Loucy (cell line): Measurements from ENCODE around the gene SYNGR1.

ENCODE experiments used
- H2AFZ ChIP-seq: fragments of 200-600 bp; sonication (generic); 2 replicates; pipeline ENCODE4 v1.6.0; 2016; ENCODE audit warnings: antibody characterized with exemption, mild to moderate bottlenecking, low read length, moderate library complexity
- H3F3A ChIP-seq: fragments of 200-600 bp; 2 replicates; pipeline ENCODE4 v1.6.0; 2016; ENCODE audit warnings: antibody characterized with exemption, low read depth, mild to moderate bottlenecking
- H3K27me3 ChIP-seq: fragments of 200-600 bp; sonication (generic); 2 replicates; pipeline ENCODE4 v1.6.1; 2014; ENCODE audit warnings: low read length, mild to moderate bottlenecking; ENCODE audit not compliant: insufficient read depth, poor library complexity, severe bottlenecking
- H3K36me3 ChIP-seq: fragments of 200-600 bp; sonication (generic); 2 replicates; pipeline ENCODE4 v1.6.1; 2016; ENCODE audit warnings: low read length; ENCODE audit not compliant: insufficient read depth
- H3K4me1 ChIP-seq: fragments of 200-600 bp; sonication (generic); 2 replicates; pipeline ENCODE4 v1.5.1; 2014; ENCODE audit warnings: low read length, mild to moderate bottlenecking; ENCODE audit not compliant: insufficient read depth, poor library complexity, severe bottlenecking
- H3K4me2 ChIP-seq: fragments of 200-600 bp; sonication (generic); 2 replicates; pipeline ENCODE4 v1.6.0; 2014; ENCODE audit warnings: antibody characterized with exemption, low read length, low read depth, mild to moderate bottlenecking; ENCODE audit not compliant: poor library complexity, severe bottlenecking
- H3K4me3 ChIP-seq: fragments of 200-600 bp; sonication (generic); 2 replicates; pipeline ENCODE4 v1.5.1; 2014; ENCODE audit warnings: low read length, mild to moderate bottlenecking, mixed read lengths; ENCODE audit not compliant: poor library complexity, severe bottlenecking
- H3K79me2 ChIP-seq: fragments of 200-600 bp; sonication (generic); 2 replicates; pipeline ENCODE4 v1.6.1; 2014; ENCODE audit warnings: low read length; ENCODE audit not compliant: insufficient read depth
- H3K9ac ChIP-seq: fragments of 200-600 bp; sonication (generic); 2 replicates; pipeline ENCODE4 v1.6.0; 2014; ENCODE audit warnings: mild to moderate bottlenecking, low read depth, low read length, moderate library complexity; ENCODE audit not compliant: poor library complexity, severe bottlenecking
- H3K9me2 ChIP-seq: fragments of 200-600 bp; sonication (generic); replicated peaks from 2 replicates; pipeline ENCODE4 v1.6.1; 2016; ENCODE audit warnings: low read depth, low read length, mixed read lengths
- H3K9me3 ChIP-seq: fragments of 200-600 bp; sonication (generic); 2 replicates; pipeline ENCODE4 v1.6.1; 2014; ENCODE audit warnings: mild to moderate bottlenecking, antibody characterized with exemption, low read length, low read depth; ENCODE audit not compliant: insufficient read depth
- H4K20me1 ChIP-seq: fragments of 200-600 bp; sonication (generic); 2 replicates; pipeline ENCODE4 v1.6.0; 2014; ENCODE audit warnings: antibody characterized with exemption, low read length, mild to moderate bottlenecking; ENCODE audit not compliant: insufficient read depth, poor library complexity, severe bottlenecking
- CTCF ChIP-seq: fragments of 200-600 bp; sonication (generic); conservative IDR thresholded peaks from 2 replicates; pipeline ENCODE4 v1.5.1; 2014; ENCODE audit warnings: mild to moderate bottlenecking, antibody characterized with exemption, low read length
- EZH2phosphoT487 ChIP-seq: fragments of 200-600 bp; IDR thresholded peaks from 2 replicates; pipeline ENCODE4 v1.6.1; 2018; ENCODE audit warnings: antibody characterized with exemption, mild to moderate bottlenecking, moderate library complexity, borderline replicate concordance

Gene SYNGR1

GRCh38 chr22:39301926-39302325 is 47.9 kb upstream of the SYNGR1 start:
- H3K79me2 ChIP-seq, result no peaks in the 10 kb centered on the region
- H3K4me3 ChIP-seq, result no peak overlapping the region
- H3K9ac ChIP-seq, result no peak overlapping the region
- TF ChIP-seq EZH2phosphoT487 (no peak), CTCF (no peak)
- H4K20me1 ChIP-seq, result no peaks in the 10 kb centered on the region
- no peaks in the 10 kb centered on the region for H3K9me2 ChIP-seq
- peaks cover 9% of the 10 kb centered on the region for H3K4me1 ChIP-seq
- H3K36me3 ChIP-seq, result no peaks in the 10 kb centered on the region
- no peaks in the 10 kb centered on the region for H3F3A ChIP-seq
- no peak overlapping the region for H3K4me2 ChIP-seq
- no peak overlapping the region for H2AFZ ChIP-seq
- no peaks in the 10 kb centered on the region for H3K9me3 ChIP-seq
- no peaks in the 10 kb centered on the region for H3K27me3 ChIP-seq

GRCh38 chr22:39302431-39302960 is 47.3 kb upstream of the SYNGR1 start:
- Histone ChIP-seq H4K20me1 (no peaks in the 10 kb centered on the region), H3K4me3 (no peak overlapping the region), H3K9me2 (no peaks in the 10 kb centered on the region), H3K9ac (no peak overlapping the region), H3K4me2 (no peak overlapping the region), H3K79me2 (no peaks in the 10 kb centered on the region), H3F3A (no peaks in the 10 kb centered on the region), H3K4me1 (peaks cover 3% of the 10 kb centered on the region), H3K36me3 (no peaks in the 10 kb centered on the region), H2AFZ (no peak overlapping the region), H3K9me3 (no peaks in the 10 kb centered on the region), H3K27me3 (no peaks in the 10 kb centered on the region)
- TF ChIP-seq EZH2phosphoT487 (no peak), CTCF (no peak)

- 0 out of 2 replicates have a peak, but pooled peaks cover 2% of the 10 kb centered on the region for H3K36me3 ChIP-seq
- no peak overlapping the region for H2AFZ ChIP-seq
- no peaks in the 10 kb centered on the region for H3K9me3 ChIP-seq
- H3F3A ChIP-seq, result no peaks in the 10 kb centered on the region
- H3K4me3 ChIP-seq, result no peak overlapping the region
- H4K20me1 ChIP-seq, result no peaks in the 10 kb centered on the region
- no peaks in the 10 kb centered on the region for H3K79me2 ChIP-seq
- H3K9me2 ChIP-seq, result no peaks in the 10 kb centered on the region
- H3K9ac ChIP-seq, result no peak overlapping the region
- H3K4me1 ChIP-seq, result no peaks in the 10 kb centered on the region
- H3K27me3 ChIP-seq, result no peaks in the 10 kb centered on the region
- no peak overlapping the region for H3K4me2 ChIP-seq
- TF ChIP-seq EZH2phosphoT487 (no peak), CTCF (no peak)
Measured at GRCh38 chr22:39303358-39303757, 46.4 kb upstream of the SYNGR1 start.
